IMR-90 (cell line): ENCODE data around the gene SLC6A9. TPM values are rescaled to one million over a fixed set of nuclear protein-coding genes. Genes with fewer than 3 reads are reported as not detected.

ENCODE experiments used
- ATAC-seq: fragments of 200-7000 bp; cut with Tn5 transposase; 2 replicates; pipeline ENCODE4 v1.9.1; 2020; ENCODE audit warnings: low read depth, mild to moderate bottlenecking, moderate library complexity
- BruUV-seq: library from RNA; stranded (reverse); fragments of 400-500 nt; replicated peaks from 2 replicates; lab custom pipeline; 2021; lab: Mats Ljungman, UMichigan
- CTCF ChIA-PET: fragments of 300-600 bp; formaldehyde crosslinking; extraction: SDS; loops from one replicate; lab custom pipeline; 2021; ENCODE audit warnings: antibody characterized with exemption; lab: Yijun Ruan, JAX
- POLR2A ChIA-PET: fragments of 300-600 bp; sonication (Branson Sonifier 250); formaldehyde crosslinking; loops from one replicate; lab custom pipeline; 2022; ENCODE audit warnings: antibody characterized with exemption; ENCODE audit not compliant: unreplicated experiment; lab: Charles Lee
- DNase-seq: peaks from one replicate; pipeline ENCODE4 v3.0.0; 2013
- H2AFZ ChIP-seq: replicated peaks from 2 replicates; pipeline ENCODE3; 2013; ENCODE audit warnings: low read length, mild to moderate bottlenecking; ENCODE audit not compliant: poor library complexity
- H2AK5ac ChIP-seq: 2 replicates; pipeline ENCODE4 v1.6.1; 2013; ENCODE audit warnings: low read depth, low read length, inconsistent platforms
- H2AK9ac ChIP-seq: replicated peaks from 2 replicates; pipeline ENCODE3; 2013; ENCODE audit warnings: mild to moderate bottlenecking, low read depth, low read length, moderate library complexity; ENCODE audit not compliant: poor library complexity
- H2BK120ac ChIP-seq: 2 replicates; pipeline ENCODE4 v1.6.1; 2013; ENCODE audit warnings: low read depth, low read length, inconsistent platforms
- H2BK15ac ChIP-seq: 3 replicates; pipeline ENCODE4 v1.6.1; 2013; ENCODE audit warnings: low read depth, low read length, inconsistent platforms
- H2BK20ac ChIP-seq: 2 replicates; pipeline ENCODE4 v1.6.1; 2013; ENCODE audit warnings: low read depth, mild to moderate bottlenecking, inconsistent platforms, low read length, moderate library complexity
- H2BK5ac ChIP-seq: 2 replicates; pipeline ENCODE4 v1.6.1; 2013; ENCODE audit warnings: mild to moderate bottlenecking, low read depth, low read length, inconsistent platforms; ENCODE audit not compliant: poor library complexity, severe bottlenecking
- H3K14ac ChIP-seq: replicated peaks from 2 replicates; pipeline ENCODE4 v1.6.1; 2013; ENCODE audit warnings: low read depth, low read length, inconsistent platforms
- H3K18ac ChIP-seq: 2 replicates; pipeline ENCODE4 v1.6.1; 2013; ENCODE audit warnings: low read depth, low read length, control low read depth
- H3K23ac ChIP-seq: 2 replicates; pipeline ENCODE4 v1.6.1; 2013; ENCODE audit warnings: low read depth, low read length, inconsistent platforms
- H3K27ac ChIP-seq: 2 replicates; pipeline ENCODE4 v1.5.1; 2013; ENCODE audit warnings: mild to moderate bottlenecking, control low read depth, low read length; ENCODE audit not compliant: insufficient read depth
- H3K27me3 ChIP-seq: 2 replicates; pipeline ENCODE4 v1.6.1; 2013; ENCODE audit warnings: low read length; ENCODE audit not compliant: control insufficient read depth, insufficient read depth
- H3K36me3 ChIP-seq: 2 replicates; pipeline ENCODE4 v1.6.1; 2013; ENCODE audit warnings: low read length, mixed read lengths; ENCODE audit not compliant: control insufficient read depth, insufficient read depth
- H3K4ac ChIP-seq: 2 replicates; pipeline ENCODE4 v1.6.1; 2013; ENCODE audit warnings: low read depth, low read length, inconsistent platforms
- H3K4me1 ChIP-seq: 2 replicates; pipeline ENCODE4 v1.6.1; 2013; ENCODE audit warnings: low read length, mixed read lengths; ENCODE audit not compliant: control insufficient read depth, insufficient read depth
- H3K4me2 ChIP-seq: 2 replicates; pipeline ENCODE4 v1.6.1; 2013; ENCODE audit warnings: low read depth, mild to moderate bottlenecking, control low read depth, low read length, moderate library complexity
- H3K4me3 ChIP-seq: 2 replicates; pipeline ENCODE4 v1.5.1; 2013; ENCODE audit warnings: low read depth, mild to moderate bottlenecking, control low read depth, low read length, moderate library complexity; ENCODE audit not compliant: insufficient read depth
- H3K56ac ChIP-seq: 2 replicates; pipeline ENCODE4 v1.6.1; 2013; ENCODE audit warnings: low read length, inconsistent platforms; ENCODE audit not compliant: insufficient read depth; ENCODE audit errors: extremely low read depth
- H3K79me1 ChIP-seq, 2 experiments: 2 replicates each; pipeline ENCODE4 v1.6.1; 2013; ENCODE audit warnings: low read length in 2 of 2, inconsistent platforms in 1 of 2, low read depth in 1 of 2
- H3K9ac ChIP-seq: 2 replicates; pipeline ENCODE4 v1.6.1; 2013; ENCODE audit warnings: low read depth, low read length, control low read depth
- H3K9me1 ChIP-seq: 2 replicates; pipeline ENCODE4 v1.6.1; 2013; ENCODE audit warnings: low read length, inconsistent platforms; ENCODE audit not compliant: insufficient read depth
- H3K9me3 ChIP-seq: 2 replicates; pipeline ENCODE4 v1.6.1; 2013; ENCODE audit warnings: low read length; ENCODE audit not compliant: control insufficient read depth, insufficient read depth
- H4K20me1 ChIP-seq: 2 replicates; pipeline ENCODE4 v1.6.1; 2013; ENCODE audit warnings: low read length, inconsistent platforms; ENCODE audit not compliant: insufficient read depth
- H4K5ac ChIP-seq: 2 replicates; pipeline ENCODE4 v1.6.1; 2013; ENCODE audit warnings: mild to moderate bottlenecking, low read depth, low read length, control low read depth
- H4K8ac ChIP-seq, 2 experiments: 2 replicates each; pipeline ENCODE4 v1.6.1; 2013; ENCODE audit warnings: low read depth in 2 of 2, low read length in 2 of 2, control low read depth in 1 of 2, inconsistent platforms in 1 of 2
- H4K91ac ChIP-seq: 2 replicates; pipeline ENCODE4 v1.6.1; 2013; ENCODE audit warnings: low read depth, low read length, inconsistent platforms; ENCODE audit not compliant: insufficient read depth
- RFX5 ChIP-seq: IDR thresholded peaks from 2 replicates; pipeline ENCODE4 v1.8.0; 2012; ENCODE audit warnings: low read depth, mild to moderate bottlenecking, low read length, moderate library complexity
- WGBS, 2 experiments: methylation state at CpG; one replicate each; pipeline versions ENCODE4 v1.1.5 to v1.1.7; 2013; ENCODE audit warnings: missing lambda C conversion rate in 2 of 2; ENCODE audit not compliant: insufficient read length in 1 of 2; ENCODE audit errors: extremely low coverage in 2 of 2; 5-methylcytosine and 5-hydroxymethylcytosine counted together
- dilution Hi-C: fragments of 300-500 bp; cut with HindIII; formaldehyde crosslinking; loops from one replicate; pipeline ENCODE4 v1.14.3; 2018; ENCODE audit warnings: low sequenced_read_pairs; ENCODE audit not compliant: unreplicated experiment
- in situ Hi-C: fragments of 300-500 bp; cut with MboI; formaldehyde crosslinking; loops from 3 replicates; pipeline ENCODE4 v1.14.3; 2019; ENCODE audit warnings: low sequenced_read_pairs, inconsistent platforms, mixed read lengths
- intact Hi-C: fragments of 100-400 bp; cut with micrococcal nuclease; formaldehyde crosslinking; loops from 2 replicates; pipeline ENCODE4 v1.10.0; 2022
- polyA plus RNA-seq, 3 experiments: library from polyadenylated mRNA; depleted of rRNA; stranded (reverse); fragments of >200 nt; gene quantifications; 2 replicates each; pipeline ENCODE4 v1.2.3, GENCODE V29; 2012; ENCODE audit warnings: low replicate concordance in 1 of 3
- total RNA-seq: library from RNA; depleted of rRNA; stranded (reverse); fragments of >200 nt; gene quantifications from 2 replicates; pipeline ENCODE4 v1.2.3, GENCODE V29; 2012

Gene SLC6A9
- total and polyA plus RNA-seq, 2 of the 4 experiments (the other 2 are of a cell fraction): 2.0 to 6.6 TPM

- dilution Hi-C loops: no loop called here
- H2AFZ ChIP-seq: no peak overlapping the region
- no peak overlapping the region for H4K8ac ChIP-seq
- H4K91ac ChIP-seq: no peak overlapping the region
- H3K4me2 ChIP-seq: no peak overlapping the region
- H3K27me3 ChIP-seq: no peaks in the 10 kb centered on the region
- 0 out of 2 replicates have a peak, but pooled peaks cover 1% of the 10 kb centered on the region for H3K4me1 ChIP-seq
- no peak overlapping the region for H4K5ac ChIP-seq
- no peak overlapping the region for H3K9ac ChIP-seq
- no peak overlapping the region for H3K27ac ChIP-seq
- no peak overlapping the region for H3K23ac ChIP-seq
- no peak overlapping the region for H2AK5ac ChIP-seq
- in situ Hi-C loops: no loop called here
- no peak overlapping the region for H2BK120ac ChIP-seq
- H3K56ac ChIP-seq: no peak overlapping the region
- H3K9me1 ChIP-seq: no peaks in the 10 kb centered on the region
- intact Hi-C loops: no loop called here
- BruUV-seq: no TSS peak
- no peaks in the 10 kb centered on the region for H3K36me3 ChIP-seq
- H3K14ac ChIP-seq: no peak overlapping the region; the same call in 1 of the 2 replicates
- no peak overlapping the region for H2AK9ac ChIP-seq
- H3K9me3 ChIP-seq: no peaks in the 10 kb centered on the region
- WGBS, 2 experiments: no CpG with 5 or more reads among the region's 1 CpG
- H4K20me1 ChIP-seq: no peaks in the 10 kb centered on the region
- no peak overlapping the region for H2BK20ac ChIP-seq
- no peak overlapping the region for H2BK5ac ChIP-seq
- no peak overlapping the region for H3K4me3 ChIP-seq
- ATAC-seq: no peak
- no peak for DNase-seq
- H3K4ac ChIP-seq: no peak overlapping the region
- CTCF ChIA-PET: no interaction called here
- no peak overlapping the region for H2BK15ac ChIP-seq
- POLR2A ChIA-PET: no interaction called here
- no peaks in the 10 kb centered on the region; a peak in 1 of 4 replicates for H3K79me1 ChIP-seq
- TF ChIP-seq RFX5: no peak
- H3K18ac ChIP-seq: no peak overlapping the region
These were observed 27.9 kb upstream of the SLC6A9 start for GRCh38 chr1:44059212-44059611.
